Bronchial epithelial cell (primary cell): ENCODE data around the gene SPACA7. TPM values are rescaled to one million over a fixed set of nuclear protein-coding genes. Genes with fewer than 3 reads are reported as not detected.

Experiments
- DNase-seq: peaks from one replicate; pipeline ENCODE4 v3.0.0-alpha.2; 2010; ENCODE audit warnings: low read depth
- FAIRE-seq: peaks from 2 replicates; lab custom pipeline; 2011; peaks lifted over from hg19 to GRCh38; lab: Jason Lieb, UNC
- H3K27me3 ChIP-seq: 2 replicates; pipeline ENCODE4 v1.5.1; 2011; ENCODE audit warnings: low read length; ENCODE audit not compliant: control insufficient read depth, insufficient read depth
- H3K36me3 ChIP-seq: 2 replicates; pipeline ENCODE4 v1.5.1; 2011; ENCODE audit warnings: low read length; ENCODE audit not compliant: control insufficient read depth, insufficient read depth
- H3K4me3 ChIP-seq: 2 replicates; pipeline ENCODE4 v1.5.1; 2011; ENCODE audit warnings: mild to moderate bottlenecking, low read depth, low read length, control low read depth
- CTCF ChIP-seq: IDR thresholded peaks from 2 replicates; pipeline ENCODE4 v1.5.1; 2011; ENCODE audit warnings: mild to moderate bottlenecking, moderate library complexity, low read length, control low read depth, inconsistent platforms; ENCODE audit not compliant: insufficient read depth, severe bottlenecking
- total RNA-seq: library from RNA; depleted of rRNA; stranded (reverse); fragments of >200 nt; gene quantifications from 2 replicates; pipeline ENCODE4 v1.2.1, GENCODE V29; 2014

SPACA7 gene, protein sequence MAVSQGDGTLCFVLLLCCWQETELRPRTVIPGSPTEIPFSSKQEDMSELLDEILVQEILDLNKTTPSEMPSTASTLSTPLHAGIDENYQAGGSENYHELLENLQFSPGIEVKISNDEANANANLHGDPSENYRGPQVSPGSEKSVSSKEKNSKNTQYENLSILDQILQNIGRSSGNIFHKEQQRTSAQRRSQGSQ
- total RNA-seq, result not detected in 2 replicates

- Histone ChIP-seq H3K4me3 (no peak within 1 kb of the TSS), H3K36me3 (no peaks in the 10 kb centered on the region), H3K27me3 (no peaks in the 10 kb centered on the region)
- FAIRE-seq (no peak), DNase-seq (no peak)
- TF ChIP-seq CTCF, result no peak
Observed at GRCh38 chr13:112376050-112376681, at the start of gene SPACA7. TSS of gene SPACA7 (plus strand) at chr13:112376355. CDS start at chr13:112376386, 31 bp downstream.

DNA sequence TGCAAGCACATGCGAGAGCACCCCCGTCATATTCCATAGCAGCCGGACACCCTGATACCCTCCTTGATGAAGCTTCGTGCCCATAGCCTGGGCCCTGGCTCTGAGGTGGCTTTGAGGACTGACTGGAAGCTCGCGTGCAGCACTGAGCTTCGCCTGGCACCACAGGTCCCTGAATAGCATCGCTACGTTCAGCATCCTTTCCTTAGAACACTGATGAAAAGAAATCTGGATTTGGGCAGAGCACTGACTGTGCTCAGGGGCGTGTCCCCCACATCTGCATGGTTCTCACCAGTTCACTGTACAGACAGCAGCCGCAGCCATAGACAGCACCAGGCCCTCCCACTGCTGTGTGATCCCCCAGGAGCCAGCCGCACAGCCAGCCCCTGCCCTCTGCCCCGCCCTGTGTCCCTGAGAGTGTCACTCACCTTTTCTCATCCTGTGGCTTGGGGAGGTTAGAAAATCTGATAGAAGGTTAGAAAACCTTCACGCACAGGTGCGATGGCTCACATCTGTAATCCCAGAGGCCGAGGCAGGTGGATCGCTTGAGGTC lies 49.3 kb upstream of the SPACA7 start:
- H3K27me3 ChIP-seq, result peaks cover 1% of the 10 kb centered on the region
- no peak for DNase-seq
- no peak for FAIRE-seq

DNA sequence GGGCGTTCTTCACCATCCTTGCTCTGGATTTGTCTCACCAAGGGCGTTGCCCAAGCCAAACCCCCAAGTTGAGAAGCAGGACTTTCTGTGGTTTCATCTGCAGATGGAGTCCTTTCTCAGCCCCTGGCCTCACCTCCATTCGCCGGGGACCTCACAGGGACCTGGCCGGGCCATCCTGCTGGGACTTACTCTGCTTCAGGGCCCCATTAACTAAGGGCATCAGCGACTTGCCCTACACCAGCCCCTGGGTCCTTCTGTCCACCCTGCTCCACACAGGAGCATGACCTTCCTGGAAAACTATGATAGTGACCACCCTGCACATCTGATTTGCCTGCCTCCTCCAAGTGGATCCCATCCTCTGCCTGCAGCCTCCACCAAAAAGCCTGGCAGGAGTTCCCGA lies 47.2 kb upstream of the SPACA7 start:
- Histone ChIP-seq H3K27me3 (peaks cover 1% of the 10 kb centered on the region), H3K36me3 (no peaks in the 10 kb centered on the region), H3K4me3 (no peak overlapping the region)
- DNase-seq, result no peak
- no peak for FAIRE-seq
- no peak for TF ChIP-seq CTCF

More for the DNA sequence above, 49.3 kb upstream of the SPACA7 start:
- Histone ChIP-seq H3K4me3 (no peak overlapping the region), H3K36me3 (no peaks in the 10 kb centered on the region)
- no peak for TF ChIP-seq CTCF

DNA sequence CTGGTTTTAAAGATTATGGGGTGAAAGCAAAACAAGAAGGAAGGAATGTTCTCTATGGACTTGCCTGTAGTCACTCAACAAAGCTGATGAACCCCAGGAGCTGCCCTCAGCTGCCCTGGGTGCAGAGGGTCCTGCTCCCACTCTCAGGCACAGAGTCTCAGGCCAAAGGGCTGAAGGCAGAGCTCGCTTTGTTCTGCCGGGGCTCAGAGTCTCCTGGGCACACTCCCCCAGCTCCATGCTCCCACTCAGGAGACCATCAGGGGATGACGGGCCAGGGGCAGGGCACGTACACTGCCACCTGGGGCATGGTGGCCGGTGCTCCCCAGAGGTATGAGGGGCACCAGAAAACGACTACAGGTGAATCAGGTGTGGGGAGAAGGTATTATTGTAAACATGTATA lies 46.8 kb upstream of the SPACA7 start:
- peaks cover 1% of the 10 kb centered on the region for H3K27me3 ChIP-seq
- no peak overlapping the region for H3K4me3 ChIP-seq
- no peak for TF ChIP-seq CTCF
- DNase-seq (no peak), FAIRE-seq (no peak)
- no peaks in the 10 kb centered on the region for H3K36me3 ChIP-seq

- TF ChIP-seq CTCF, result no peak
- Histone ChIP-seq H3K4me3 (no peak overlapping the region), H3K27me3 (peaks cover 1% of the 10 kb centered on the region), H3K36me3 (no peaks in the 10 kb centered on the region)
- DNase-seq, result no peak
- no peak for FAIRE-seq
Observed at GRCh38 chr13:112330066-112330465, 46.1 kb upstream of the SPACA7 start.
